Astrocyte (in vitro differentiated cells and primary cell): ENCODE measurements around the gene INPP5J.

Experiments
- CTCF ChIP-seq: IDR thresholded peaks from 2 replicates; pipeline ENCODE4 v1.5.1; 2011; ENCODE audit warnings: low read depth, mild to moderate bottlenecking, inconsistent platforms, low read length, moderate library complexity; ENCODE audit not compliant: insufficient read depth
- EZH2 ChIP-seq: IDR thresholded peaks from 2 replicates; pipeline ENCODE4 v1.6.1; 2012; ENCODE audit warnings: mild to moderate bottlenecking, low read length, inconsistent platforms; ENCODE audit not compliant: insufficient read depth

GRCh38 chr22:31098632-31099110, 24.1 kb upstream of the INPP5J start:
- TF ChIP-seq EZH2 (no peak), CTCF (no peak)
